ENCODE measurements around the gene PACS1. TPM values are rescaled to one million over a fixed set of nuclear protein-coding genes. Genes with fewer than 3 reads are reported as not detected.

The PACS1 gene
- total RNA-seq, 1 experiment from 2014 or later, result 41.1 TPM

DNA sequence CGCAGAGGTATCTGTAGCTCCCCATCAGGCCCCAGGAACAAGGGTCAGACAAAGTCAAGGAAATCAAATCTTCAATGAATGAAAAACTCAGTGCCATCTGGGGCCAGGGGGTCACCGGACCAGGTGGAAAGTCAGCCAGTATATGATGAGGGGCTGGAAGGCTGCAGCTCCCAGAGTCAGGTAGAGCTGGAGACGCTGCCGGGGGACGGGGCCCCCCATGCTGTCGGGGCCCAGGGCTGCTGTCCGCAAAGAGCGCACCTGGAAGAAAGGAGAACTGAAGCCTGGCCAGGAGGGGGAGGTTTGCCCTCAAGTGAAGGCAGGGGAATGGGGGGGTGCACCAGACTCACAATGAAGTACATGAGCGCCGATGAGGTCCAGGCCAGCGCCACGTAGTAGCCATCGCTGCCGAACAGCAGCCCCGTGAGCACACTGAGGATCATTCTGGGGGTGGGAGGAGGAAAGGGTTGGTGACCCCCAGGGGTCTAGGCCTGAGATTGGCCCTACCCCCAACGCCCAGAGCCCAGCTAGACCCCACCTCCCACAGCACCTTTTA lies 214.5 kb downstream of the PACS1 start (continued):
- TF ChIP-seq, protein P1, sequence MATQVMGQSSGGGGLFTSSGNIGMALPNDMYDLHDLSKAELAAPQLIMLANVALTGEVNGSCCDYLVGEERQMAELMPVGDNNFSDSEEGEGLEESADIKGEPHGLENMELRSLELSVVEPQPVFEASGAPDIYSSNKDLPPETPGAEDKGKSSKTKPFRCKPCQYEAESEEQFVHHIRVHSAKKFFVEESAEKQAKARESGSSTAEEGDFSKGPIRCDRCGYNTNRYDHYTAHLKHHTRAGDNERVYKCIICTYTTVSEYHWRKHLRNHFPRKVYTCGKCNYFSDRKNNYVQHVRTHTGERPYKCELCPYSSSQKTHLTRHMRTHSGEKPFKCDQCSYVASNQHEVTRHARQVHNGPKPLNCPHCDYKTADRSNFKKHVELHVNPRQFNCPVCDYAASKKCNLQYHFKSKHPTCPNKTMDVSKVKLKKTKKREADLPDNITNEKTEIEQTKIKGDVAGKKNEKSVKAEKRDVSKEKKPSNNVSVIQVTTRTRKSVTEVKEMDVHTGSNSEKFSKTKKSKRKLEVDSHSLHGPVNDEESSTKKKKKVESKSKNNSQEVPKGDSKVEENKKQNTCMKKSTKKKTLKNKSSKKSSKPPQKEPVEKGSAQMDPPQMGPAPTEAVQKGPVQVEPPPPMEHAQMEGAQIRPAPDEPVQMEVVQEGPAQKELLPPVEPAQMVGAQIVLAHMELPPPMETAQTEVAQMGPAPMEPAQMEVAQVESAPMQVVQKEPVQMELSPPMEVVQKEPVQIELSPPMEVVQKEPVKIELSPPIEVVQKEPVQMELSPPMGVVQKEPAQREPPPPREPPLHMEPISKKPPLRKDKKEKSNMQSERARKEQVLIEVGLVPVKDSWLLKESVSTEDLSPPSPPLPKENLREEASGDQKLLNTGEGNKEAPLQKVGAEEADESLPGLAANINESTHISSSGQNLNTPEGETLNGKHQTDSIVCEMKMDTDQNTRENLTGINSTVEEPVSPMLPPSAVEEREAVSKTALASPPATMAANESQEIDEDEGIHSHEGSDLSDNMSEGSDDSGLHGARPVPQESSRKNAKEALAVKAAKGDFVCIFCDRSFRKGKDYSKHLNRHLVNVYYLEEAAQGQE (IDR thresholded peaks at IDR 0.05; ENCODE audit: low read depth), result no peak
- no peak for TF ChIP-seq TCF7L2 (IDR thresholded peaks at IDR 0.05; ENCODE audit: borderline replicate concordance, extremely low read depth, insufficient read depth, insufficient read length)
- TF ChIP-seq, protein P2, sequence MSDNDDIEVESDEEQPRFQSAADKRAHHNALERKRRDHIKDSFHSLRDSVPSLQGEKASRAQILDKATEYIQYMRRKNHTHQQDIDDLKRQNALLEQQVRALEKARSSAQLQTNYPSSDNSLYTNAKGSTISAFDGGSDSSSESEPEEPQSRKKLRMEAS (IDR thresholded peaks at IDR 0.05), result no peak

DNA sequence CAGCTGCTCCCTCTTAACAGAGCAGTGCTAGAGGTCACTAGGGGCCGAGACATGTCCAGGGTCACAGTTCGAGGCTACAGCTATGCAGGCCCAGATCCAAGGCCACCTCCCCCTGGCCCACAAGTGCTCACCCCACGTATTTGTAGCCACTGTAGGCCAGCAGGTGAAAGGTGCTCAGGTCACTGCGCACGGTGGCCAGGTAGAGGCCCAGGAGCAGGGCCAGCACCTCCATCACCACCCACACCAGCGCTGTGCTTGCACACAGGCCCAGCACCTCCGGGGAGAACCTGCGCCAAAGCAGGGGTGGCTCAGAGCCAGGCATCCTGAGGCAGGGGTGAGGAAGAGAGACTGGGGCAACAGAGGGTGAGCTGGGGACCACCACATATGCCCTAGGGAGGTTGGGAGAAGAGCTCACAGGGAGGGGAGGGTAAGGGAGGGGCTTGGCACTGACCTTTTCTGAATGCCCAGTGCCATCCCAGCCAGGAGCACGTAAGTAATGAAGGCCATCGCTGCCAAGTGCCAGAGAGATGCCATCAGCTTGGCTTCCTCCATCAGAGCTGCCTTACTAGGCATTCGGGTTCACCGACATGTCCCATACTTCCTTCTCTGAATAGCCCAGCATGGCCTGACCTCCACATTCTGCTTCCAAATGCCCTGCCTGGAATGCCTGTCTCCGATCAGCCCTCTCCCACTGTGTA lies 215.3 kb downstream of the PACS1 start:
- Histone ChIP-seq H3K27ac (ENCODE audit: low read depth, low read length) (no peak overlapping the region), H3K9me2 (ENCODE audit: insufficient read depth) (no peaks in the 10 kb centered on the region), H3K9me3 (ENCODE audit: control insufficient read depth in 1 of 2, insufficient read depth in 1 of 2, low read depth in 1 of 2, low read length in 2 of 2) (no peaks in the 10 kb centered on the region), H3K36me3 (ENCODE audit: control insufficient read depth in 1 of 2, insufficient read depth in 2 of 2, low read length in 2 of 2) (no peaks in the 10 kb centered on the region), H3K79me2 (ENCODE audit: insufficient read depth, low read length) (peaks cover 19% of the 10 kb centered on the region), H3K9ac (ENCODE audit: low read length) (no peak overlapping the region), H4K20me1 (ENCODE audit: insufficient read depth) (no peaks in the 10 kb centered on the region), H3K4me1 (ENCODE audit: control insufficient read depth in 1 of 2, insufficient read depth in 2 of 2, low read length in 2 of 2) (peaks cover 11 to 46% of the 10 kb centered on the region in 2 experiments), H3K4me3 (replicated peaks in 1 of 2; ENCODE audit: low read depth in 1 of 2, low read length in 2 of 2) (no peak overlapping the region), H3K27me3 (ENCODE audit: insufficient read depth, low read length) (no peaks in the 10 kb centered on the region), H2AFZ (ENCODE audit: low read depth, low read length, poor library complexity, severe bottlenecking) (no peak overlapping the region), H3K4me2 (ENCODE audit: low read length) (no peak overlapping the region)
- ChIA-PET RAD21 (ENCODE audit: low non-redundant PET in 1 of 2, low total read pairs in 2 of 2, uncharacterized antibody in 2 of 2, unreplicated experiment in 2 of 2) (no interaction called here), POLR2A (interaction anchor here (0.9 kb wide), 1 partner anchor 17 kb away, joined by 8 read pairs; the partner anchor contains the start of gene RAB1B), CTCF (interaction anchor here (0.6 kb wide), 1 partner anchor 151 kb away, joined by 5 read pairs; no protein-coding TSS in a partner anchor)
- no TSS peak for BruUV-seq (replicated peaks)
- intact Hi-C loops (cut with micrococcal nuclease), result no loop called here
- no peak for DNase-seq (ENCODE audit: low read depth, low spot score)
- ATAC-seq, result no peak
- no peak for TF ChIP-seq ZNF274 (IDR thresholded peaks at IDR 0.05; ENCODE audit: low read depth, low read length)
- TF ChIP-seq SIN3A (IDR thresholded peaks at IDR 0.05; ENCODE audit: low read depth), result no peak
- TF ChIP-seq EZH2phosphoT487 (IDR thresholded peaks at IDR 0.05; ENCODE audit: borderline replicate concordance), result no peak
- TF ChIP-seq ZFX (IDR thresholded peaks at IDR 0.05), result no peak; the same call in 1 of the 2 replicates
- no peak for TF ChIP-seq EGR1 (IDR thresholded peaks at IDR 0.05; ENCODE audit: low read depth)
- TF ChIP-seq POLR2AphosphoS5 (IDR thresholded peaks at IDR 0.05; ENCODE audit: low read depth, low read length), result no peak
- no peak for TF ChIP-seq FOSL1 (IDR thresholded peaks at IDR 0.05; ENCODE audit: low read depth)
- TF ChIP-seq, protein P3, sequence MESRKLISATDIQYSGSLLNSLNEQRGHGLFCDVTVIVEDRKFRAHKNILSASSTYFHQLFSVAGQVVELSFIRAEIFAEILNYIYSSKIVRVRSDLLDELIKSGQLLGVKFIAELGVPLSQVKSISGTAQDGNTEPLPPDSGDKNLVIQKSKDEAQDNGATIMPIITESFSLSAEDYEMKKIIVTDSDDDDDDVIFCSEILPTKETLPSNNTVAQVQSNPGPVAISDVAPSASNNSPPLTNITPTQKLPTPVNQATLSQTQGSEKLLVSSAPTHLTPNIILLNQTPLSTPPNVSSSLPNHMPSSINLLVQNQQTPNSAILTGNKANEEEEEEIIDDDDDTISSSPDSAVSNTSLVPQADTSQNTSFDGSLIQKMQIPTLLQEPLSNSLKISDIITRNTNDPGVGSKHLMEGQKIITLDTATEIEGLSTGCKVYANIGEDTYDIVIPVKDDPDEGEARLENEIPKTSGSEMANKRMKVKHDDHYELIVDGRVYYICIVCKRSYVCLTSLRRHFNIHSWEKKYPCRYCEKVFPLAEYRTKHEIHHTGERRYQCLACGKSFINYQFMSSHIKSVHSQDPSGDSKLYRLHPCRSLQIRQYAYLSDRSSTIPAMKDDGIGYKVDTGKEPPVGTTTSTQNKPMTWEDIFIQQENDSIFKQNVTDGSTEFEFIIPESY (IDR thresholded peaks at IDR 0.05; ENCODE audit: extremely low read depth, insufficient replicate concordance, low read length), result no peak

Measured in HCT116 (cell line).